SJCRH30 (cell line): ENCODE measurements around the gene TEX44. TPM values are rescaled to one million over a fixed set of nuclear protein-coding genes. Genes with fewer than 3 reads are reported as not detected.
A peak's percentile ranks its signal among the peaks of the same experiment; 100 is the strongest.
"Not testable (repeated sequence)": the region's sequence is repeated elsewhere in the genome, so short reads cannot be mapped to it uniquely, and the experiment has no call there.

Experiments used
- DNase-seq, 2 experiments: peaks; one replicate each; pipeline ENCODE4 v3.0.0-alpha.2; 2015 to 2020
- H3K27ac ChIP-seq: fragments of 250-450 bp; sonication (Bioruptor Pico); 2 replicates; pipeline ENCODE4 v1.5.1; 2020; ENCODE audit warnings: mild to moderate bottlenecking, moderate library complexity
- H3K27me3 ChIP-seq: fragments of 250-450 bp; sonication (Bioruptor Pico); 2 replicates; pipeline ENCODE4 v1.5.1; 2020; ENCODE audit warnings: mild to moderate bottlenecking, moderate library complexity
- H3K36me3 ChIP-seq: fragments of 250-450 bp; sonication (Bioruptor Pico); 2 replicates; pipeline ENCODE4 v1.5.1; 2020; ENCODE audit warnings: mild to moderate bottlenecking, moderate library complexity
- H3K4me1 ChIP-seq: fragments of 250-450 bp; sonication (Bioruptor Pico); 2 replicates; pipeline ENCODE4 v1.5.1; 2020; ENCODE audit warnings: mild to moderate bottlenecking, moderate library complexity
- H3K4me3 ChIP-seq: fragments of 250-450 bp; sonication (Bioruptor Pico); 2 replicates; pipeline ENCODE4 v1.5.1; 2020; ENCODE audit warnings: mild to moderate bottlenecking, moderate library complexity
- H3K9me3 ChIP-seq: fragments of 250-450 bp; sonication (Bioruptor Pico); replicated peaks from 2 replicates; pipeline ENCODE4 v1.5.1; 2020; ENCODE audit warnings: mild to moderate bottlenecking, moderate library complexity
- total RNA-seq: library from RNA; depleted of rRNA; stranded (reverse); fragments of >200 nt; shearing (Covaris generic); gene quantifications from 2 replicates; pipeline ENCODE4 v1.2.3, GENCODE V29; 2014; rRNA removed

TEX44 gene
- not detected in 2 replicates for total RNA-seq

DNA sequence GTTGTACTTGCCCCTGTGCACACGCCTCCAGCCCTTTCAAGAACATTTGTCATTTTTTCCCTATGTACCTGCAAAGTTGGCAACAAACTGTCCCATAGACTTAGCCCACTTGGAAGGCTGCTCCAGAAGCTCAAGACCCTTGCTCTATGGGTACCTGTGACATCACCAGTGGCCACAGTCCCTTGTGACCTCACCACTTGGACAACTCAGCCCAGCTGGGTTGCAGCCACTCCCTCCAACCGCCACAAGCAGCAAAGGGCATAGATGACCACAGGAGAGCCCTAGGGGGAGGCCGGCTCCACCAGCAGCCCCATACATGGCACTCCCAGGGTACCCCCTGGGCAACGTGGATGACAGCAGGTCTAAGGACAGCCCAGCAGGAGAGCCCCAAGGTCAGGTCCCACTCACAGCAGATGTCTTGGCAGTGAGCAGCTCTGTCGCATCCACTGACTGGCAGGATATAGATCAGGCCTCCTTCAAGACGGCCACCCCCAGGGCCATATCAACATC is at the start of gene TEX44:
Gene TEX44 (plus strand): TSS at position 229 of the 510 bp plus-strand sequence. CDS start 88 bp downstream, at position 317.
- H3K9me3 ChIP-seq: no peaks in the 10 kb centered on the region
- no peaks in the 10 kb centered on the region for H3K36me3 ChIP-seq
- peaks cover 2% of the 10 kb centered on the region; the same call in 1 of the 2 replicates for H3K4me1 ChIP-seq
- no peak for DNase-seq
- no peaks in the 10 kb centered on the region; the same call in 1 of the 2 replicates for H3K27me3 ChIP-seq
- no peak within 1 kb of the TSS for H3K27ac ChIP-seq
- H3K4me3 ChIP-seq: no peak within 1 kb of the TSS

DNA sequence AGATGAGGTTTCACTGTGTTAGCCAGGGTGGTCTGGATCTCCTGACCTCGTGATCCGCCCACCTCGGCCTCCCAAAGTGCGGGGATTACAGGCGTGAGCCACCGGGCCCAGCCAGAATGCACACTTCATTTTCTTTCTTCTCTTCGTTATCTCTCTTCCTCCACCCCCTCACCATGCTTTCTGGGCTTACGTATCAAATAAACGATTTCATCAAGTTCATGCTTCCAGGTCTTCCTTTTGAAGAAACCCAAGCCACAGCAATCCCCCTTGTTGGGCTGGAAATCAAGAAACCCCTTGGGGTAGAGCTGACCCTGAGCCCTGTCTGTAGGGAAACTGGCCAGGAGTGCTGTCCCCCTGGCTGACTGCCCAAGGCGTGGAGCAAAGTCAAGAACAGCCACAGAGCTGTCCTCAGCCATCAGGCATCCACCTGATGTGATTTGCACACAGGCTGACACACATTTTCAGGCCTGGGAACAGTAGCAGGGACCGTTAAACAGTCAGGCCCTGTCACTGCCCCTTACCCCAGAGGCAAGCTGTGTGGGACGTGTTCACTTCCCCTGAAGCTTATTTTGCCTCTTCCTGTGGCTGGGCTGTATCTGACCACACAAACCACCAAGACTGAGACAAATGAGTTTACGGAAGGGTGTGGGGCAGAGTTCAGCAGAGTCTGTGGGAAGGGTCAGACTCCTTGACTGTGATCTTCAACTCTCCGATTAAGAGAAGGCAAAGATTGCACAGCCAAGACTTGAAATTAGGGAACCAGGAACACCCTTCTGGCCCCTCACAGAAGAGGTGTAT is 47.4 kb upstream of the TEX44 start:
- peaks cover 7% of the 10 kb centered on the region; the same call in 1 of the 2 replicates for H3K4me1 ChIP-seq
- H3K36me3 ChIP-seq: no peaks in the 10 kb centered on the region
- no peaks in the 10 kb centered on the region for H3K27me3 ChIP-seq
- peak; percentile 48 to 65 for DNase-seq
- no peak overlapping the region for H3K4me3 ChIP-seq
- H3K9me3 ChIP-seq: 0 out of 2 replicates have a peak, but pooled peaks cover 3% of the 10 kb centered on the region
- H3K27ac ChIP-seq: no peak overlapping the region

DNA sequence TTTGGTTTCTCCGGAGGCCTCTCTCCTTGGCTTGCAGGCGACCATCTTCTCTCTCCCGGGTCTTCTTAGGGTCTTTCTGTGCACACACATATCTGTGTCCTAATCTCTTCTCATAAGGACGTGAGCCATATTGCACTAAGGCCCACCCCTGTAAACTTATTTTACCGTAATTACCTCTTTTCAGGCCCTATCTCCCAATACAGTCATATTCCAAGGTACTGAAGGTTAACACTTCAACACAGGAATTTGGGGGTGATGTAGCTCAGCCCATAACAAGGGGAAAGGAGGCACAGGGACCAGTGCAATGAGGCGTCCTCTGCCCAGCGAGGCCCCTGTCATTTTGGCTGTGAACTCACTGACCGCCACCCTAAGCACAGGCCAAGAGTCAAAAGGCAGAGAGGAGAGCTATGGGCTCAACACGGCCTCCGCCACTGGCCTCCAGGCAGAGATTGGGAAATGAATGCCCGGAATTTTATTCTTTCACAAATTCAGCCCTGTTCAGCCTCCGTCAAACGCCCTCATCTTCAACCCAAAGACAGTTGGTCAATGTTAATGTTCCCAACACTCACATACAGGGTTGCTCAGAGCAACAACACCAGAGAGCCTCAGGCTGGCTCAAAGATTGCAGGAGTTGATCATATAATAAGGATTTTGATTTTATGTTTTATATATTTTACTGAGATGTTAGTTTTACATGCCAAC is 46.5 kb upstream of the TEX44 start:
- no peak for DNase-seq
- H3K9me3 ChIP-seq: 0 out of 2 replicates have a peak, but pooled peaks cover 3% of the 10 kb centered on the region
- H3K27ac ChIP-seq: no peak overlapping the region
- peaks cover 7% of the 10 kb centered on the region; the same call in 1 of the 2 replicates for H3K4me1 ChIP-seq
- no peak overlapping the region for H3K4me3 ChIP-seq
- H3K27me3 ChIP-seq: no peaks in the 10 kb centered on the region
- H3K36me3 ChIP-seq: no peaks in the 10 kb centered on the region

DNA sequence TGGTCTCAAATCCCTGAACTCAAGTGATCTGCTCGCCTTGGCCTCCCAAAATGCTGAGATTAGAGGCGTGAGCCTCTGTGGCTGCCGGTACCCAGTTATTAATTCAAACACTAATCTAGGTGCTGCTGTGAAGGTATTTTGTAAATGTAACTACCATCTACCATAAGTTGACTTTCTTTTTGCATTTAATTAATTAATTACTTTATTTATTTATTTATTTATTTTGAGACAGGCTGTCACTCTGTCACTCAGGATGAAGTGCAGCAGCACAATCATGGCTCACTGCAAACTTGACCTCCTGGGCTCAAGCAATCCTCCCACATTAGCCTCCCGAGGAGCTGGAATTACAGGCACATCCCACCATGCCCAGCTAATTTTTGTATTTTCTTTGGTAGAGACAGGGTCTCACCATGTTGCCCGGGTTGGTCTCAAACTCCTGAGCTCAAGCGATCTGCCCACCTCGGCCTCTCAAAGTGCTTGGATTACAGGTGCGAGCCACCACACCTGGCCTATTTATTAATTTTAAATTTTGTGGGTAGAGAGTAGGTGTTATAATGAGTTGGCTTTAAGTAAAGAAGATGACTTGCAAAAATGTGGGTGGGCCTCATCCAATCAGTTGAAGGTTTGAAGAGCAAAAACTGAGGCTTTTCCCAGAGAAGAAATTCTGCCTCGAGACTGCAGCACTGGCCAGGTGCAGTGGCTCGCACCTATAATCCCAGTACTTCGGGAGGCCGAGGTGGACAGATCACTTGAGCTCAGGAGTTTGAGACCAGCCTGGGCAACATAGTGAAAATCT is 45.2 kb upstream of the TEX44 start:
- Histone ChIP-seq H3K36me3 (no peaks in the 10 kb centered on the region), H3K9me3 (no peaks in the 10 kb centered on the region; the same call in 1 of the 2 replicates), H3K27ac (no peak overlapping the region), H3K27me3 (no peaks in the 10 kb centered on the region), H3K4me3 (no peak overlapping the region), H3K4me1 (peaks cover 7% of the 10 kb centered on the region; the same call in 1 of the 2 replicates)
- no peak for DNase-seq

DNA sequence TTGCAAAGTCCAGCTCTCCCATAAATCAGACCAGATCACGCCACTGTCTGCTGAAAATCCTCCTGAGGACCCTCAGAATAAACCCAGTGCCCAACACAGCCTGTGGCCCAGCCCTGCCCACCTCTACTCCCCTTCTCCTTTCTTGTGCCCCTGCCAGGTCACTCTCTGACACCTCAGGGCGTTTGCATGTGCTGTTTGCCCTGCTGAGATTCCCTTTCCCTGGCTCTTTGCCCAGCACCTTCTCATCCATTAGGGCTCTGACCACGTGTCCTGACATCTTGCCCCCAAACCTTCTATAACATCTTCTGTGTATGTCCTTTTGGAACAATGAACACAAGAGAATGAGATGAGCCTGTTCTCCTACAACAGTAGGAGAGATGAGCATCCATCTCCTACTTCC is 43.9 kb upstream of the TEX44 start:
- no peak overlapping the region for H3K27ac ChIP-seq
- H3K4me1 ChIP-seq: peaks cover 7% of the 10 kb centered on the region; the same call in 1 of the 2 replicates
- DNase-seq: no peak
- H3K9me3 ChIP-seq: peaks cover 11% of the 10 kb centered on the region; the same call in 1 of the 2 replicates
- H3K4me3 ChIP-seq: no peak overlapping the region
- no peaks in the 10 kb centered on the region for H3K36me3 ChIP-seq
- no peaks in the 10 kb centered on the region for H3K27me3 ChIP-seq

DNA sequence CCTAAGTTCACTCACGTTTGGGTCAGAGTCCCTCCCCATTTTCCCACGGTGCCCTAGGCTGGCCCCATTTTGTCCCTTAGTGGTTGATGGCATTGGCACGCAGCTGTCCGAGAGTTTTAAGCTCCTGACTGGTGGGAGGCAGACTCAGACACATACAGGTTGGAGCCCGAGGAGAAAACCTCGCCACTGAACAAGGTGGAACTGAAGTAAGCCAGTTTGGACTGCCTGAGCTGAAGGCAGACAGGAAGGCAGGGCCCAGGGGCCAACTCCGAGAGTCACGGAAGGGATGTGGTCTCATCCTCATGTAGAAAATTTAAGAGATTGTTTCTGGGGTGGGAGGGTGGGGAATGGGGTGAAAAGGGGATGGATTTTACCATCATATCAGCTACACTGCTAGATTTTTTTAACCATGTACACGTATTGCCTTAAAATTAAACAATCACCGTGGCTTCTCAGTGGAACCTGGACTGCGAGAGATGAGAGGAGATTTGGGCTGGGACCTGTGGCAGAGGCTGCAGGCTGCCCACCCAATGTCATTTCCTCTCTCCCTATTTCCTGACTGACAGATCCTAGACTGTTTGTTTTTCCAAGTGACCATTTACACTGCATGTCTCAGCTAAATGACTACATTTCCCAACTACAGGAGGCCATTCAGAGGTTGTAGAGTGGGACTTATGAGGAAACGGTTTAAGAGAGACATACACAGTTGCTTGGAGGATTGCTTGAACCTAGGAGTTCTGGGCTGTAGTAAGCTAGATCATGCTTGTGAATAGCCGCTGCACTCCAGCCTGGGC is 43.0 kb upstream of the TEX44 start:
- DNase-seq: no peak
- Histone ChIP-seq H3K27me3 (no peaks in the 10 kb centered on the region), H3K4me3 (no peak overlapping the region), H3K27ac (no peak overlapping the region), H3K9me3 (peaks cover 11% of the 10 kb centered on the region; the same call in 1 of the 2 replicates), H3K36me3 (no peaks in the 10 kb centered on the region), H3K4me1 (peaks cover 11% of the 10 kb centered on the region; the same call in 1 of the 2 replicates)

DNA sequence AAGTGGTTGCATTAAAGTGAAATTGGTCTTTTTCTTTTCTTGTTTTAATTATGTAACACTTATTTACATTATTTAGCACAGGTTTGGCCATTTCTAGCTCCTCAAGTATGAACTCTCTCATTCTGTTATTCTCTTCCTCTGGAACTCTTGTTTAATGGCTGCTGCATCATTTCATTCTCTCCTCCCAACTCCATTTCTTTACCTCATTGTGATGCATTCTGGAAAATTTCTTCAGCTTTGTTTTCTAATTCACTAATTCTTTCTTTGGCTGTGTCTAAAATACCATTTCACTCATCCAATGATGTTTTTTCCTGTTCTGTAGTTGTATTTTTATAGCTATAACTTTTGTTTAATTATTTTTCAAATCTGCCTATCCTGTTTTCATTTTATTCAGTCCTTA is 39.9 kb upstream of the TEX44 start:
- no peak overlapping the region for H3K27ac ChIP-seq
- peaks cover 10% of the 10 kb centered on the region for H3K4me1 ChIP-seq
- H3K9me3 ChIP-seq: peaks cover 11% of the 10 kb centered on the region; the same call in 1 of the 2 replicates
- H3K27me3 ChIP-seq: no peaks in the 10 kb centered on the region
- no peak for DNase-seq
- no peaks in the 10 kb centered on the region for H3K36me3 ChIP-seq
- H3K4me3 ChIP-seq: no peak overlapping the region

DNA sequence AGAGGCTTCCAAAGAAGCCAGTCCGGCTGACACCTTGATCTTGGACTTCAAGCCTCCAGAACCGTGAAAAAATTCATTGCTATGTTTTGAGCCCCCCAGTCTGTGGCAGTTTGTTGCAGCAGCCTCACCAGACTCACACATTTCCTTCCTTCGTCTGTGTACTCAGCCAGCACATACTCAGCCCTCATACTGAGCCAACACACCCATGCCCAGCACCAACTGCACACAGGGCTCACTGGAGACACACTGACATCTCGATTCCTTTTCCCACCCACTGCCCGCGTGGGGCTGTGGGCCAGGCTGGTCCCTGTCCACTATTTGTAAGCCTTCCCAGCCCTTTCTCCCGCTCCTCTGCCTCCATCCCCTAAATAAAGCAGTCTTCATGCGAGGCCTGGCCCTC is 38.3 kb upstream of the TEX44 start:
- Histone ChIP-seq H3K36me3 (no peaks in the 10 kb centered on the region), H3K27me3 (no peaks in the 10 kb centered on the region), H3K4me3 (peak overlapping the region; percentile 26), H3K4me1 (peaks cover 10% of the 10 kb centered on the region), H3K27ac (no peak overlapping the region), H3K9me3 (peaks cover 11% of the 10 kb centered on the region; the same call in 1 of the 2 replicates)
- no peak for DNase-seq

DNA sequence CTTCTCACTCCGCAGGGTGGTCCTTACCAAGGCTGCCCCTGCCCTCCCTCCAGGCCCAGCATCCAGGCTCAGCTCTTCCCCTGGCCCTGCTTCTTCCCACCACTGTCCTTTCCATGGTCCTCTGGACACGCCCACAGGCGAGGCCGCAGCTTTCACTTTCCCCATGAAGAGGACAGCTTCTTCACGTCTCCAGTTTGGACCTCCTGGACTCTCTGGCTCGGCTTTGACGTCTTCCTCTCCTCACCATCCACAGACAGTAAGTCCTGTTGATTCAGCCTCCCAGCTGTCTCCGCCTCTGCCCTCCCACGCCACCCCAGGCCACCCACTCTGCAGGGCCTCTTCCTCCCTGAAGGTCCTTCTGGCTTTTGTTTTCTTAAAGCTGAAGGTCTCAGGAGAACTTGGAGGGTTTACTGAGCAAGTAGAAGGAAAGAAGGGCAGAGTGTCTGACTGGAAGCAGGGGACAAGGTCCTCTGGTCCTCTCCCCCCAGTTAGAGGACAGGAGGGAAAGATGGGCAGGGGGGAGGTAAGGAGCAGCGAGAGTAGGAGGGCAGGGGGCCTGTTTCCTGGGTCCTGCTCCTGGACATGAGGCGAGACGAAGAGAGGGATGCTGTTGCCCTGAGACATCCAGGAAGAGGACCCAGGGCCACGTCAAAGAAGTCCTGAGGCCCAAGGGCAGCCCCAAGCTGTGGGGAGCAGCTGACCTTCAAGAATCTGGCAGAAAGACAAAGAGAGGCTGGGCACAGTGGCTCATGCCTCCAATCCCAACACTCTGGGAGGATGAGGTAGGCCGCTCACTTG is 37.7 kb upstream of the TEX44 start:
- no peaks in the 10 kb centered on the region for H3K27me3 ChIP-seq
- H3K9me3 ChIP-seq: peaks cover 11% of the 10 kb centered on the region; the same call in 1 of the 2 replicates
- H3K4me1 ChIP-seq: peaks cover 10% of the 10 kb centered on the region
- H3K27ac ChIP-seq: no peak overlapping the region
- peak overlapping the region; percentile 26 for H3K4me3 ChIP-seq
- H3K36me3 ChIP-seq: no peaks in the 10 kb centered on the region
- DNase-seq: peak; percentile 55 to 64

DNA sequence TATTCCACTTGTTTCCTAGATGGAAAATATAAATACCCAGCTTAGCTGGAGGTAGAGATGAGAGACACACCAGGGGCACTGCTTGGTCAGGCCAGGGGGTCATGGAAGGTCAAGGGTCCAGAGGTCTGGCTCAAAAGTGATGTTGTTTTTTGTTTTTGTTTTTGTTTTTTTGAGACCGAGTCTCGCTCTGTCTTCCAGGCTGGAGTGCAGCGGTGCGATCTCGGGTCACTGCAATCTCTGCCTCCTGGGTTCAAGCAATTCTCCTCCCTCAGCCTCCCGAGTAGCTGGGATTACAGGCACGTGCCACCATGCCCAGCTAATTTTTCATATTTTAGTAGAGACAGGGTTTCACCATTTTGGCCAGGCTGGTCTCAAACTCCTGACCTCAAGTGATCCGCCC is 36.2 kb upstream of the TEX44 start:
- peaks cover 10% of the 10 kb centered on the region for H3K4me1 ChIP-seq
- DNase-seq, H3K36me3 ChIP-seq, H3K27ac ChIP-seq, H3K4me3 ChIP-seq, H3K27me3 ChIP-seq: not testable (repeated sequence)
- peaks cover 11% of the 10 kb centered on the region; the same call in 1 of the 2 replicates for H3K9me3 ChIP-seq

DNA sequence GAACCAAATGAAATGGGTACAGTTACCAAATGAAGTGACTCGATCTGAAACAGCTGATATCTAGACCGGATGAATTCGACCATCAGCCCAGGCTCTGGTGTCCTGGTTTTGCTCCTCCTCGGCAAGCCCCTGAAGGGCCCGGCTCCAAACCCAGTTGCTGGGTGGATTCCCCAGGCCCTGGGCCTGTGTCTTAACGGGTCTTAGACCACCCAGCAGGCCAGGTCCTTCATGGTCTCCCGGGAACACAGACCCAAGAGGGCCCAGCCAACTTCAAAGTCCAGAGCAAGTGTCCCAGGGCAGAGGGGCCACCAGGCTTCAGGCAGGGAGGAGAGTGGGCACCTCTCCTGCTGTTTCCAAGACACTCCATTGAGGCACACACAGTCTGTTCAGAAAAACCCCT is 35.7 kb upstream of the TEX44 start:
- H3K36me3 ChIP-seq: no peaks in the 10 kb centered on the region
- no peaks in the 10 kb centered on the region for H3K27me3 ChIP-seq
- no peak for DNase-seq
- peaks cover 10% of the 10 kb centered on the region for H3K4me1 ChIP-seq
- no peak overlapping the region for H3K27ac ChIP-seq
- no peak overlapping the region for H3K4me3 ChIP-seq
- H3K9me3 ChIP-seq: peaks cover 11% of the 10 kb centered on the region; the same call in 1 of the 2 replicates

DNA sequence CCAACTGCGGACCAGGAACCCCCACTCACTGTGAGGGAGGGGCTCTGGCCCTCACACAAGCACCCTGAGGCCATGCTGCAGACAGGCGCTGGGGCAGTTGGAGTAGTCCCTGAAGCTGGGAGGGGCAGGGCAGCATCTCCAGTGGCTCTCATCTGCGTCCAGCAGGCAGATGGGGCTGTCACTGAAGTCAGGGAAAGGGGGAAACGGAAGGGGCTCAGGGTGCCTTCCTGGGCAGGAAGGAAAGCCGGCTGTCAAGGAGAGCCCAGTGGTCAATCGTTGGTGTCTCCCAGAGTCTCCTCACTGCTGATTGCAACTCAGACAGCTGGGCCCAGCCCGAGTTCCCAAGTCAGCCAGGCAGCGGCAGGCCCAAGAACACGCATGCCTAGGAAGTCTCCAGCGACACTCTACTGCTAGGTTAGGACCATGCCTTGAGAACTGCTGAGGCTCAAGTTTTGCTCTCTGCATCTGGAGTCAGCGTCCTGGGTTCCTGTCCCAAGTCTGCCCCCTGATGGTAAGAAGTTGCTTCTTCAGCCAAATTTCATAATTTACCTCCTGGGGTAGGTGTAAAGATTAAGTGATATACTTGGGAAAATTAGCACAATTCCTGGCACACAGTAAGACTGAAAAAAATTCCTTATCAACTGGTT is 35.0 kb upstream of the TEX44 start:
- Histone ChIP-seq H3K27me3 (no peaks in the 10 kb centered on the region), H3K36me3 (no peaks in the 10 kb centered on the region), H3K4me3 (no peak overlapping the region), H3K27ac (no peak overlapping the region), H3K4me1 (peaks cover 10% of the 10 kb centered on the region), H3K9me3 (peaks cover 9% of the 10 kb centered on the region; the same call in 1 of the 2 replicates)
- peak; percentile 76 to 91 for DNase-seq
